Heart left ventricle (tissue), 13 donors: Measurements from ENCODE around the gene C16orf90.

ENCODE experiments used
- POLR2A ChIP-seq, 2 donors: fragments of 450-650 bp; IDR thresholded peaks; one replicate each; pipeline ENCODE4 v1.6.1; 2017; ENCODE audit warnings: antibody characterized with exemption in 2 of 2, mild to moderate bottlenecking in 2 of 2, moderate library complexity in 2 of 2
- TF ChIP-seq, protein P1 (sequence below), 12 donors: fragments of 200-600 bp; sonication (generic) in 4 of 12; IDR thresholded peaks; one replicate each; pipeline versions ENCODE4 v1.5.0 to v1.8.0; 2018 to 2022; ENCODE audit warnings: antibody characterized with exemption in 12 of 12, mild to moderate bottlenecking in 5 of 12
- donor health status: ischemic (EF 13 %, LVEDD 7.1; RV severe dilation, severe dysfunction).
- donor health status: DM: no; HTN: yes; CAD: no.
- donor health status: DM: no; HTN: no; CAD: no.
- donor health status: ischemic (EF 25% LVEDD 6.9; RV normal size, moderate dysfunction).
- donor health status: ischemic (EF 25% LVEDD 5.7; RV mildly dilated, moderate dysfunction).
- donor health status: ischemic (EF 35%, LVEDD 5.7; RV mildly dilated, moderate dysfunction).
- donor health status: nonischemic (EF 11% LVEDD 7.7; RV severe dilation, severe dysfunction).
- donor health status: DM: yes; HTN: yes; CAD: no.
- donor health status: PGD.
- donor health status: ischemic (EF 29% LVEDD 5.4; RV normal size, mild dysfunction).
- donor health status: nonischemic (EF 23%, LVEDD 6.1; RV moderate dilation, normal function).

DNA sequence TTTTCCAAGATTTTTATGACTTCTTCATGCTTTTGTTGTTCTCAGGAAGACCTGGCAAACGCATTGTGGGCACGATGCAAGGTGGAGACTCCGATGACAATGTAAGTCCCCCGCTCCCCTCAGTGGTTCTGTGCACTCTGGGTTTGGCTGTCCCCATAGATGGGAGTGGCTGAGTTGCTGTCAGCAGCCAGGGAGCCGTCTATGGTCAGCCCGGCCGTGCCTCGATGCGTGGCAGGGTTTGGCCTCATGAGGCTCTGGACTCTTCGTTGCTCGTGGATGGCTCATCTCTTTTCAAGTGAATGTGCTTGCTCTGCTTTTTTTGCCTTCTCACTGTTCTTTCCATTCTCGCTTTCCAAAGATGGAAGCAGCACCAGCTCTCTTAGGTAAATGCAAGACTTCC lies 37.5 kb upstream of the C16orf90 start:
- TF ChIP-seq POLR2A (IDR thresholded peaks at IDR 0.05), result no peak
- TF ChIP-seq, protein P1, sequence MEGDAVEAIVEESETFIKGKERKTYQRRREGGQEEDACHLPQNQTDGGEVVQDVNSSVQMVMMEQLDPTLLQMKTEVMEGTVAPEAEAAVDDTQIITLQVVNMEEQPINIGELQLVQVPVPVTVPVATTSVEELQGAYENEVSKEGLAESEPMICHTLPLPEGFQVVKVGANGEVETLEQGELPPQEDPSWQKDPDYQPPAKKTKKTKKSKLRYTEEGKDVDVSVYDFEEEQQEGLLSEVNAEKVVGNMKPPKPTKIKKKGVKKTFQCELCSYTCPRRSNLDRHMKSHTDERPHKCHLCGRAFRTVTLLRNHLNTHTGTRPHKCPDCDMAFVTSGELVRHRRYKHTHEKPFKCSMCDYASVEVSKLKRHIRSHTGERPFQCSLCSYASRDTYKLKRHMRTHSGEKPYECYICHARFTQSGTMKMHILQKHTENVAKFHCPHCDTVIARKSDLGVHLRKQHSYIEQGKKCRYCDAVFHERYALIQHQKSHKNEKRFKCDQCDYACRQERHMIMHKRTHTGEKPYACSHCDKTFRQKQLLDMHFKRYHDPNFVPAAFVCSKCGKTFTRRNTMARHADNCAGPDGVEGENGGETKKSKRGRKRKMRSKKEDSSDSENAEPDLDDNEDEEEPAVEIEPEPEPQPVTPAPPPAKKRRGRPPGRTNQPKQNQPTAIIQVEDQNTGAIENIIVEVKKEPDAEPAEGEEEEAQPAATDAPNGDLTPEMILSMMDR (IDR thresholded peaks at IDR 0.05), result no peak
